Right renal pelvis (tissue), 4 donors: Measurements from ENCODE around the gene ZNF548. TPM values are rescaled to one million over a fixed set of nuclear protein-coding genes. Genes with fewer than 3 reads are reported as not detected.

Experiments
- polyA plus RNA-seq, 4 donors: library from polyadenylated mRNA; unstranded; fragments of 120-200 nt; gene quantifications; one replicate each; pipeline ENCODE4 v1.2.1, GENCODE V29; 2013; ENCODE audit not compliant: insufficient read length in 4 of 4

The ZNF548 gene
- polyA plus RNA-seq, 4 donors, result 18.0 to 22.4 (median 21.1) TPM

Other genes starting within 250 kb of the ZNF548 start
- under 1 TPM in 1 of 4 donors, not detected in 3; 0.04 TPM for gene ZIM3, start 244.7 kb upstream of the ZNF548 start, polyA plus RNA-seq
- not detected for gene DUXA, start 222.4 kb upstream of the ZNF548 start, polyA plus RNA-seq
- gene ZNF264, start 198.4 kb upstream of the ZNF548 start, polyA plus RNA-seq, result 10 to 100 TPM; 18.0 to 23.1 (median 19.8) TPM
- 1 to 10 TPM; 1.3 to 5.1 (median 2.2) TPM for gene AURKC, start 158.8 kb upstream of the ZNF548 start, polyA plus RNA-seq
- 1 to 10 TPM; 4.7 to 5.5 (median 5.1) TPM for gene ZNF805, start 149.2 kb upstream of the ZNF548 start, polyA plus RNA-seq
- gene ZNF460, start 109.4 kb upstream of the ZNF548 start, polyA plus RNA-seq, result 1 to 10 TPM; 1.5 to 2.6 (median 2.6) TPM
- 1 to 10 TPM; 7.9 to 9.1 (median 8.6) TPM for gene ZNF543, start 69.4 kb upstream of the ZNF548 start, polyA plus RNA-seq
- 10 to 100 TPM; 14.7 to 19.4 (median 18.2) TPM for gene ZNF304, start 38.6 kb upstream of the ZNF548 start, polyA plus RNA-seq
- gene TRAPPC2B, start 26.3 kb upstream of the ZNF548 start, polyA plus RNA-seq, result 10 to 100 TPM; 16.5 to 18.9 (median 17.8) TPM
- 1 to 10 TPM; 4.5 to 6.9 (median 5.6) TPM for gene ZNF547, start 26.3 kb upstream of the ZNF548 start, polyA plus RNA-seq
- gene ZNF17, start 21.3 kb downstream of the ZNF548 start, polyA plus RNA-seq, result 10 to 100 TPM in 3 of 4 donors, 1 to 10 TPM in 1; 9.6 to 13.7 (median 11.1) TPM
- 10 to 100 TPM; 10.1 to 15.8 (median 12.6) TPM for gene ZNF749, start 45.5 kb downstream of the ZNF548 start, polyA plus RNA-seq
- 1 to 10 TPM; 2.5 to 4.2 (median 3.2) TPM for gene VN1R1, start 67.3 kb downstream of the ZNF548 start, polyA plus RNA-seq
- 10 to 100 TPM; 18.6 to 25.4 (median 22.1) TPM for gene ZNF772, start 87.7 kb downstream of the ZNF548 start, polyA plus RNA-seq
- gene ZNF419, start 97.9 kb downstream of the ZNF548 start, polyA plus RNA-seq, result 10 to 100 TPM; 17.4 to 24.3 (median 20.8) TPM
- gene ZNF773, start 110.1 kb downstream of the ZNF548 start, polyA plus RNA-seq, result 10 to 100 TPM; 11.3 to 13.0 (median 11.6) TPM
- 10 to 100 TPM; 12.5 to 14.7 (median 13.5) TPM for gene ZNF549, start 137.5 kb downstream of the ZNF548 start, polyA plus RNA-seq
- 10 to 100 TPM; 20.6 to 25.9 (median 22.2) TPM for gene ZNF550, start 170.0 kb downstream of the ZNF548 start, polyA plus RNA-seq
- gene ZNF416, start 189.1 kb downstream of the ZNF548 start, polyA plus RNA-seq, result 1 to 10 TPM; 7.8 to 9.8 (median 9.5) TPM
- gene ZIK1, start 194.3 kb downstream of the ZNF548 start, polyA plus RNA-seq, result 10 to 100 TPM; 16.3 to 21.1 (median 18.8) TPM
- 1 to 10 TPM; 4.3 to 5.3 (median 5.1) TPM for gene ZNF530, start 210.0 kb downstream of the ZNF548 start, polyA plus RNA-seq
- gene ZNF134, start 224.4 kb downstream of the ZNF548 start, polyA plus RNA-seq, result 10 to 100 TPM; 25.6 to 28.3 (median 26.8) TPM
- 10 to 100 TPM; 26.8 to 49.0 (median 34.0) TPM for gene ZNF211, start 243.3 kb downstream of the ZNF548 start, polyA plus RNA-seq